ENCODE measurements around the gene SEC14L2. TPM values are rescaled to one million over a fixed set of nuclear protein-coding genes. Genes with fewer than 3 reads are reported as not detected.

Gene SEC14L2
- total and polyA plus RNA-seq, 2 of the 8 experiments (the other 6 are each of a cell fraction or from before 2014, with no cell fraction given): 2.8 to 3.2 TPM

- TF ChIP-seq NANOG (IDR thresholded peaks at IDR 0.05; ENCODE audit: insufficient read depth, low read depth, low read length, poor library complexity, severe bottlenecking): no peak
- no peak for TF ChIP-seq MAX (IDR thresholded peaks at IDR 0.05)
- TF ChIP-seq E2F6 (IDR thresholded peaks at IDR 0.05): no peak
- no peak for TF ChIP-seq POLR2A (IDR thresholded peaks at IDR 0.05; ENCODE audit: control extremely low read depth in 1 of 2, low read depth in 2 of 2, low read length in 2 of 2)
- no peak for TF ChIP-seq CHD7 (IDR thresholded peaks at IDR 0.05; ENCODE audit: insufficient replicate concordance, low read length)
- TF ChIP-seq RAD21 (IDR thresholded peaks at IDR 0.05 in 1 of 2, conservative IDR thresholded peaks at IDR 0.05 in 1 of 2; ENCODE audit: low read depth in 2 of 2, low read length in 2 of 2): no peak
Measured at GRCh38 chr22:30405731-30406130, 8.9 kb downstream of the SEC14L2 start (continued).
